Parathyroid adenoma (tissue), 2 donors: ENCODE data around the gene SMG6.

Experiments used
- H2AFZ ChIP-seq: fragments of 300-600 bp; sonication (generic); one replicate; pipeline ENCODE4 v1.7.0; 2017; ENCODE audit warnings: antibody characterized with exemption, mild to moderate bottlenecking
- H3K27ac ChIP-seq: fragments of 300-600 bp; sonication (generic); one replicate; pipeline ENCODE4 v1.7.0; 2017
- H3K27me3 ChIP-seq: fragments of 300-600 bp; sonication (generic); one replicate; pipeline ENCODE4 v1.7.0; 2017; ENCODE audit warnings: low read length; ENCODE audit not compliant: control insufficient read depth, insufficient read depth
- H3K36me3 ChIP-seq: fragments of 300-600 bp; sonication (generic); one replicate; pipeline ENCODE4 v1.7.0; 2017; ENCODE audit warnings: low read length; ENCODE audit not compliant: control insufficient read depth, insufficient read depth
- H3K4me1 ChIP-seq: fragments of 300-600 bp; sonication (generic); one replicate; pipeline ENCODE4 v1.7.0; 2017; ENCODE audit warnings: control low read depth
- H3K4me2 ChIP-seq: fragments of 300-600 bp; sonication (generic); one replicate; pipeline ENCODE4 v1.7.0; 2017; ENCODE audit warnings: low read length
- H3K4me3 ChIP-seq: fragments of 300-600 bp; sonication (generic); one replicate; pipeline ENCODE4 v1.7.0; 2017; ENCODE audit warnings: low read depth, low read length
- H3K79me2 ChIP-seq: fragments of 300-600 bp; sonication (generic); one replicate; pipeline ENCODE4 v1.7.0; 2017; ENCODE audit warnings: control low read depth
- H3K9ac ChIP-seq: fragments of 300-600 bp; sonication (generic); one replicate; pipeline ENCODE4 v1.7.0; 2017; ENCODE audit warnings: mild to moderate bottlenecking
- H3K9me3 ChIP-seq: fragments of 300-600 bp; sonication (generic); one replicate; pipeline ENCODE4 v1.7.0; 2017; ENCODE audit warnings: low read length; ENCODE audit not compliant: control insufficient read depth
- TF ChIP-seq, protein P1 (sequence below): fragments of 300-600 bp; sonication (generic); IDR thresholded peaks from one replicate; pipeline ENCODE4 v1.7.0; 2017; ENCODE audit warnings: antibody characterized with exemption, mild to moderate bottlenecking
- donor health status: primary hyperparathyroidism.

Gene SMG6

DNA sequence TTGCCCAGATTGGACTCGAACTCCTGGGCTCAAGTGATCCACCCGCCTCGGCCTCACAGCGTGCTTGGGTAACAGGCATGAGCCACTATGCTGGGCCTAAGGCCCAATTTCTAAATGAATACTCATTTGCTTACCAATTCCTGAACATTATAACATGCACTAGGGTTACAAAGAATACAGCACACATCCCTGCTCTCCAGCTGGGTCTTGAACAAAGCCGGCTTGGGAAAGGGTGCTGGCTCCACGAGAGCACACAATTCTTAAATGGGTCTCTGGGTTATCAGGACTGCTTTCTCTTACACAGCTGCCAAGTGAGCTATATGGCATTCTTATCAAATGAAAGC is 190.3 kb downstream of the SMG6 start:
- no peak overlapping the region for H3K27ac ChIP-seq
- H3K4me2 ChIP-seq: no peak overlapping the region
- TF ChIP-seq, protein P1, sequence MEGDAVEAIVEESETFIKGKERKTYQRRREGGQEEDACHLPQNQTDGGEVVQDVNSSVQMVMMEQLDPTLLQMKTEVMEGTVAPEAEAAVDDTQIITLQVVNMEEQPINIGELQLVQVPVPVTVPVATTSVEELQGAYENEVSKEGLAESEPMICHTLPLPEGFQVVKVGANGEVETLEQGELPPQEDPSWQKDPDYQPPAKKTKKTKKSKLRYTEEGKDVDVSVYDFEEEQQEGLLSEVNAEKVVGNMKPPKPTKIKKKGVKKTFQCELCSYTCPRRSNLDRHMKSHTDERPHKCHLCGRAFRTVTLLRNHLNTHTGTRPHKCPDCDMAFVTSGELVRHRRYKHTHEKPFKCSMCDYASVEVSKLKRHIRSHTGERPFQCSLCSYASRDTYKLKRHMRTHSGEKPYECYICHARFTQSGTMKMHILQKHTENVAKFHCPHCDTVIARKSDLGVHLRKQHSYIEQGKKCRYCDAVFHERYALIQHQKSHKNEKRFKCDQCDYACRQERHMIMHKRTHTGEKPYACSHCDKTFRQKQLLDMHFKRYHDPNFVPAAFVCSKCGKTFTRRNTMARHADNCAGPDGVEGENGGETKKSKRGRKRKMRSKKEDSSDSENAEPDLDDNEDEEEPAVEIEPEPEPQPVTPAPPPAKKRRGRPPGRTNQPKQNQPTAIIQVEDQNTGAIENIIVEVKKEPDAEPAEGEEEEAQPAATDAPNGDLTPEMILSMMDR: no peak
- H3K4me3 ChIP-seq: no peak overlapping the region
- H3K27me3 ChIP-seq: no peaks in the 10 kb centered on the region
- H3K79me2 ChIP-seq: peaks cover 7% of the 10 kb centered on the region
- H3K9ac ChIP-seq: no peak overlapping the region
- H3K36me3 ChIP-seq: no peaks in the 10 kb centered on the region
- no peak overlapping the region for H2AFZ ChIP-seq
- H3K4me1 ChIP-seq: no peaks in the 10 kb centered on the region
- H3K9me3 ChIP-seq: no peaks in the 10 kb centered on the region

DNA sequence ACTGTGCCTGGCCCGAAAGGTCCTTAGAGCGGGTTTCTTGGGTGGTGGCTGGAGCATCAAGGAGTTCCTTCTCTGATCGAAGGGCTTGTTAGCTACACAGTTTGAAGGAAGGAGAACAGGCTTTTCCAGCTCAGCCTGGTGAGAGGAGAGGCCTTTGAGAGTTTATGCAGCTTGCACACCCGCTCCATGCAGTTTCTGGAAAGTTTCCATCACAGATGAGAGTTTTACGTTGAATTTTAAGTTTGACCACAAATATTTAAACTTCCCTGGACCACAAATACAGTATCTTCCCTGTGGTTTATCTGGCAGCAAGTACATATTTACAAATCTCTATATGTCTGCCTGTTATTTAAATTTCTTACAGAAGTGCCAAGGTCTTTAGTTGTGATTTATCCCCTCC is 191.9 kb downstream of the SMG6 start:
- Histone ChIP-seq H3K9ac (no peak overlapping the region), H3K4me3 (no peak overlapping the region), H3K79me2 (peaks cover 7% of the 10 kb centered on the region), H3K4me2 (no peak overlapping the region), H2AFZ (no peak overlapping the region), H3K27me3 (no peaks in the 10 kb centered on the region), H3K4me1 (no peaks in the 10 kb centered on the region), H3K27ac (no peak overlapping the region), H3K36me3 (no peaks in the 10 kb centered on the region), H3K9me3 (no peaks in the 10 kb centered on the region)
- TF ChIP-seq, protein P1: no peak

DNA sequence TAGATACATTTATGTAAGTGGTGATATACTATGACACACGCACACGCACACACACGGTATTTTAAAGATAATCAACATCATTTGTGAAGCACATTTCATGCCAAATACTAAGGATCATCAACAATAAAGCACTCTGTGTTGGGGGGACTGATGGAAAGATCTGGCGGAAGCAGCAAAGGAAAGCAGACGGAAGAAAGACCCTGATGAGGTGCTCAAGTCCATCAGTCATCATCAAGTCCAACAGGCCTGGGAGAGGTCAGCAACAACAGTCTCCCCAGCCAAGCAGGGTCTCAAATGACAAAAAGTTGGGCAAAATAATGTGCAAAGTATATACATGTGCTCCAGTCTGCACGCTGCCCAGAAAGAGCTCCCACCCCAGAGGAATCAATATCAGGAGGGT is 193.1 kb downstream of the SMG6 start:
- H3K27ac ChIP-seq: no peak overlapping the region
- no peak overlapping the region for H3K4me2 ChIP-seq
- no peak overlapping the region for H2AFZ ChIP-seq
- no peaks in the 10 kb centered on the region for H3K9me3 ChIP-seq
- no peak overlapping the region for H3K9ac ChIP-seq
- H3K4me3 ChIP-seq: no peak overlapping the region
- TF ChIP-seq, protein P1: no peak
- H3K27me3 ChIP-seq: no peaks in the 10 kb centered on the region
- no peaks in the 10 kb centered on the region for H3K4me1 ChIP-seq
- H3K79me2 ChIP-seq: peaks cover 10% of the 10 kb centered on the region
- no peaks in the 10 kb centered on the region for H3K36me3 ChIP-seq

DNA sequence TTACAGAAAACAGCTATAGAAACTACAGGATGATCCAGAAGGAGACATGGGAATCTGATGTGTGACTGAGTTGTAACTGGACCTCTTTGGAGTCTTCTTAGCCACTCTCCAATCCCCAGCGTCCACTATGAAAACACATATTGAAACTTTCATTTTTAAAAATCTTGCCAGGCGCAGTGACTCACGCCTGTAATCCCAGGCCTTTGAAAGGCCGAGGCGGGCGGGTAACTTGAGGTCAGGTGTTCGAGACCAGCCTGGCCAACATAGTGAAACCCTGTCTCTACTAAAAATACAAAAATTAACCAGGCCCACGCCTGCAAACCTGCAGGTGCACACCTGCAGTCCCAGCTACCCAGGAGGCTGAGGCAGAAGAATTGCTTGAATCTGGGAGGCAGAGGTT is 195.4 kb downstream of the SMG6 start:
- Histone ChIP-seq H3K4me2 (no peak overlapping the region), H2AFZ (no peak overlapping the region), H3K36me3 (no peaks in the 10 kb centered on the region), H3K27me3 (no peaks in the 10 kb centered on the region), H3K4me1 (no peaks in the 10 kb centered on the region), H3K9ac (no peak overlapping the region), H3K79me2 (peaks cover 9% of the 10 kb centered on the region), H3K4me3 (no peak overlapping the region), H3K9me3 (no peaks in the 10 kb centered on the region), H3K27ac (no peak overlapping the region)
- TF ChIP-seq, protein P1: no peak

DNA sequence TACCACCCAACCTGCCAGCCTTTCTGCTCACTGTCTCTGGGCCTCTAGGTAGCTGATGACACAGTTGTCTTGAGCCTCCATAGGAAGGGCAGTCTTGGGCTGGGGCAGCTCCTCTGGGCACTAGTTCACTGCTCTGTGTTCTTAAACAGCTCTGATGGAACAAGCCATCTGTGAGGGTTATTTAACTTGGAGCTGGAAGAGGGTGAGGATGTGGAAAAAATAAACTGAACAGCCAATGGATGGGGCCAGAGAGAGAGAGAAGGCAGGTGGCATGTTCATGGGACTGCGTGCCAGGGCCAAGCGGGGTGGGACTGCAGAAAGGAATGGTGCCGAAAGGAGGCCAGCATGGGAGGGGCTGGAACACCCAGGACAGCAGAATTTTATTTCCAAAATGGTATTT is 196.1 kb downstream of the SMG6 start:
- H2AFZ ChIP-seq: no peak overlapping the region
- peaks cover 9% of the 10 kb centered on the region for H3K79me2 ChIP-seq
- no peaks in the 10 kb centered on the region for H3K36me3 ChIP-seq
- TF ChIP-seq, protein P1: no peak
- H3K4me2 ChIP-seq: no peak overlapping the region
- no peak overlapping the region for H3K4me3 ChIP-seq
- H3K9me3 ChIP-seq: no peaks in the 10 kb centered on the region
- no peak overlapping the region for H3K27ac ChIP-seq
- H3K9ac ChIP-seq: no peak overlapping the region
- H3K4me1 ChIP-seq: no peaks in the 10 kb centered on the region
- no peaks in the 10 kb centered on the region for H3K27me3 ChIP-seq
